ENCODE data around the gene SHLD1. TPM values are rescaled to one million over a fixed set of nuclear protein-coding genes. Genes with fewer than 3 reads are reported as not detected.

Gene SHLD1
- total and polyA plus RNA-seq, 2 donors (not counting 3 experiments of a cell fraction or from before 2014, with no cell fraction given) = 4.7 to 6.3 TPM

GRCh38 chr20:5773589-5773988 is 23.4 kb downstream of the SHLD1 start:
- CTCF ChIA-PET = no interaction called here
- H3K27me3 ChIP-seq (ENCODE audit: control insufficient read depth in 2 of 2, insufficient read depth in 2 of 2, low read length in 2 of 2) = no peaks in the 10 kb centered on the region
- H3K4me3 ChIP-seq (replicated peaks in 1 of 3; ENCODE audit: insufficient read depth in 1 of 3, low read depth in 1 of 3, low read length in 3 of 3) = no peak overlapping the region
- no peak overlapping the region for H3K9ac ChIP-seq (replicated peaks; ENCODE audit: extremely low read depth, insufficient read depth, low read length)
- no peak overlapping the region for H3K4me2 ChIP-seq (ENCODE audit: insufficient read depth, low read length)
- peaks cover 0 to 2% of the 10 kb centered on the region in 2 experiments for H3K36me3 ChIP-seq (ENCODE audit: control insufficient read depth in 2 of 2, extremely low read depth in 1 of 2, insufficient read depth in 2 of 2, low read length in 2 of 2)
- no peaks in the 10 kb centered on the region for H3K79me2 ChIP-seq (ENCODE audit: control insufficient read depth, insufficient read depth, low read length)
- DNase-seq (ENCODE audit: low read depth, low spot score) (no peak), FAIRE-seq (no peak)
- H3K4me1 ChIP-seq (ENCODE audit: control insufficient read depth, extremely low read depth, insufficient read depth, low read length) = no peaks in the 10 kb centered on the region
- POLR2A ChIA-PET = no interaction called here
- dilution Hi-C loops (cut with MboI; ENCODE audit: extremely low pct_ligation_motif_present, low sequenced_read_pairs) (no loop called here), intact Hi-C loops (cut with micrococcal nuclease) (no loop called here)
- H3K27ac ChIP-seq (ENCODE audit: insufficient read depth, low read depth, low read length) = no peak overlapping the region
- no peaks in the 10 kb centered on the region for H3K9me1 ChIP-seq (replicated peaks; ENCODE audit: control insufficient read depth, extremely low read depth, insufficient read depth, low read length)
- H3K9me3 ChIP-seq (replicated peaks; ENCODE audit: control insufficient read depth, insufficient read depth, low read length) = no peaks in the 10 kb centered on the region
- no peak overlapping the region for H2AFZ ChIP-seq (ENCODE audit: low read depth, low read length)
- TF ChIP-seq CTCF (IDR thresholded peaks at IDR 0.05; ENCODE audit: extremely low read depth in 1 of 2, insufficient read depth in 1 of 2, low read depth in 1 of 2, low read length in 2 of 2) (no peak), JUN (IDR thresholded peaks at IDR 0.05; ENCODE audit: borderline replicate concordance, insufficient read depth, insufficient read length, low read depth) (no peak), POLR2A (IDR thresholded peaks at IDR 0.05; ENCODE audit: low read depth, low read length) (no peak), FOS (IDR thresholded peaks at IDR 0.05; ENCODE audit: borderline replicate concordance, insufficient read depth, low read length) (no peak), GATA2 (IDR thresholded peaks at IDR 0.05; ENCODE audit: insufficient read depth, insufficient read length, low read depth, low read length) (no peak), EZH2 (IDR thresholded peaks at IDR 0.05; ENCODE audit: borderline replicate concordance, low read depth, low read length, severe bottlenecking) (no peak), MAX (IDR thresholded peaks at IDR 0.05; ENCODE audit: insufficient read depth, insufficient read length) (no peak), POLR2AphosphoS5 (IDR thresholded peaks at IDR 0.05; ENCODE audit: insufficient read depth, low read depth, low read length) (no peak), MYC (IDR thresholded peaks at IDR 0.05; ENCODE audit: low read depth, low read length) (no peak)
- no TSS peak for BruUV-seq (replicated peaks)
- H4K20me1 ChIP-seq (replicated peaks; ENCODE audit: control insufficient read depth, extremely low read depth, insufficient read depth, low read length) = no peaks in the 10 kb centered on the region
